ENCODE data around the gene IL10. TPM values are rescaled to one million over a fixed set of nuclear protein-coding genes. Genes with fewer than 3 reads are reported as not detected.

Gene IL10
- polyA plus RNA-seq, 3 donors, result 4.1 to 68.1 (median 7.8) TPM

- intact Hi-C loops (cut with micrococcal nuclease), result loop anchor here in 1 of 2 donors (5.0 to 10.0 kb wide), 2 partner anchors 35 to 148 kb away; no protein-coding TSS in a partner anchor
- DNase-seq, result peak; percentile 52 to 81 (median 76)
- H2AFZ ChIP-seq (ENCODE audit: insufficient read depth, low read depth, low read length, poor library complexity, severe bottlenecking), result no peak overlapping the region
- no peak overlapping the region for H3K4me3 ChIP-seq (replicated peaks in 1 of 3; ENCODE audit: low read depth in 2 of 3, low read length in 3 of 3)
- no peaks in the 10 kb centered on the region for H3K36me3 ChIP-seq (replicated peaks in 1 of 2; ENCODE audit: control insufficient read depth in 1 of 2, insufficient read depth in 2 of 2, low read length in 2 of 2)
- Mint-ChIP-seq H3K36me3 (peaks cover 0 to 11% of the 10 kb centered on the region in 2 donors), H3K4me1 (peaks cover 23% of the 10 kb centered on the region), H3K27me3 (ENCODE audit: low read depth in 3 of 3) (peaks cover 3 to 8% (median 7%) of the 10 kb centered on the region in 3 donors), H3K27ac (peak overlapping the region in 3 of 7 donors; percentile 27 to 49 (median 42)), H3K9me3 (peaks cover 0 to 2% (median 0%) of the 10 kb centered on the region in 7 donors), H3K4me3 (no peak overlapping the region)
- no peaks in the 10 kb centered on the region for H4K20me1 ChIP-seq (ENCODE audit: insufficient read depth, low read length)
- H3K79me2 ChIP-seq (ENCODE audit: insufficient read depth, low read length), result no peaks in the 10 kb centered on the region
- TF ChIP-seq CTCF (IDR thresholded peaks at IDR 0.05), result no peak
- no peak overlapping the region for H3K9ac ChIP-seq (ENCODE audit: insufficient read depth, low read length, poor library complexity, severe bottlenecking)
- no peaks in the 10 kb centered on the region for H3K9me3 ChIP-seq (replicated peaks in 1 of 2; ENCODE audit: control insufficient read depth in 1 of 2, insufficient read depth in 1 of 2, low read length in 2 of 2)
- H3K4me2 ChIP-seq (replicated peaks; ENCODE audit: extremely low read depth, low read length, poor library complexity, severe bottlenecking), result no peak overlapping the region
- H3K4me1 ChIP-seq (ENCODE audit: control insufficient read depth in 1 of 2, insufficient read depth in 2 of 2, low read length in 2 of 2), result peaks cover 10 to 23% of the 10 kb centered on the region in 2 donors
- WGBS (ENCODE audit: insufficient coverage), result no CpG with 5 or more reads among the region's 4 CpGs
- no peak overlapping the region for H3K27ac ChIP-seq (ENCODE audit: low read depth in 1 of 2, low read length in 2 of 2)
- H3K27me3 ChIP-seq (ENCODE audit: control insufficient read depth in 2 of 2, insufficient read depth in 2 of 2, low read length in 2 of 2), result no peaks in the 10 kb centered on the region
These were observed 30.1 kb upstream of the IL10 start for GRCh38 chr1:206802401-206802800.

- peaks cover 31% of the 10 kb centered on the region for H3K4me1 Mint-ChIP-seq
- H3K4me3 Mint-ChIP-seq, result no peak overlapping the region
These were observed 29.2 kb upstream of the IL10 start for GRCh38 chr1:206801467-206801866.

More at GRCh38 chr1:206801467-206801866, 29.2 kb upstream of the IL10 start:
- Histone ChIP-seq H3K27me3 (ENCODE audit: control insufficient read depth in 2 of 2, insufficient read depth in 2 of 2, low read length in 2 of 2) (no peaks in the 10 kb centered on the region), H3K9me3 (replicated peaks in 1 of 2; ENCODE audit: control insufficient read depth in 1 of 2, insufficient read depth in 1 of 2, low read length in 2 of 2) (no peaks in the 10 kb centered on the region), H3K4me1 (ENCODE audit: control insufficient read depth in 1 of 2, insufficient read depth in 2 of 2, low read length in 2 of 2) (peaks cover 16 to 32% of the 10 kb centered on the region in 2 donors), H3K4me2 (replicated peaks; ENCODE audit: extremely low read depth, low read length, poor library complexity, severe bottlenecking) (no peak overlapping the region), H2AFZ (ENCODE audit: insufficient read depth, low read depth, low read length, poor library complexity, severe bottlenecking) (no peak overlapping the region), H3K27ac (ENCODE audit: low read depth in 1 of 2, low read length in 2 of 2) (no peak overlapping the region), H4K20me1 (ENCODE audit: insufficient read depth, low read length) (no peaks in the 10 kb centered on the region), H3K79me2 (ENCODE audit: insufficient read depth, low read length) (no peaks in the 10 kb centered on the region), H3K4me3 (replicated peaks in 1 of 3; ENCODE audit: low read depth in 2 of 3, low read length in 3 of 3) (no peak overlapping the region), H3K9ac (ENCODE audit: insufficient read depth, low read length, poor library complexity, severe bottlenecking) (no peak overlapping the region), H3K36me3 (replicated peaks in 1 of 2; ENCODE audit: control insufficient read depth in 1 of 2, insufficient read depth in 2 of 2, low read length in 2 of 2) (no peaks in the 10 kb centered on the region)
- Mint-ChIP-seq H3K27ac (peak overlapping the region in 5 of 7 donors; percentile 3 to 76 (median 44)), H3K36me3 (peaks cover 0 to 11% of the 10 kb centered on the region in 2 donors), H3K9me3 (peaks cover 0 to 2% (median 0%) of the 10 kb centered on the region in 7 donors), H3K27me3 (ENCODE audit: low read depth in 3 of 3) (peaks cover 3 to 8% (median 7%) of the 10 kb centered on the region in 3 donors)
- 78% methylated on average over 1 of the region's 1 CpG for WGBS (ENCODE audit: insufficient coverage)
- DNase-seq, result no peak
- intact Hi-C loops (cut with micrococcal nuclease), result loop anchor here in 1 of 2 donors (5.0 to 10.0 kb wide), 2 partner anchors 34 to 147 kb away; no protein-coding TSS in a partner anchor
- TF ChIP-seq CTCF (IDR thresholded peaks at IDR 0.05), result no peak
